ENCODE data around the gene ASTL.

The ASTL gene

DNA sequence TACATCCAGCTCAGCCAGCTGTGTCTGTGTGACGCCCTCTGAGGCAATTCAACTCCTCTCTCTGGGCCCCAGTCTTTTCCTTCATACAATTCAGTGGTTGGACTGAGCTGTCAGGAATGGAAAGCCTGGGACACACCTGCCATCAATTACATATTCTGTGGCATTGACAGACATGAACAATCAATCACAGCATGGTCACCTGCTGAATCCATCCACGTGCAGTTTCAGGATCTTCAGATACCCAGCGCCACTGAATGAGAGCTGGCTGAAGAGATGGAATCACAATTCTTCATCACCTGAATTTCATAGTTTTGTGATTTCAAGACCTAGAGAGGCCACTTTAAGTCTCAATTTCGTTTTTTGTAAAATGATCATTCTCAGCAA is 27.1 kb downstream of the ASTL start:
- DNase-seq: no peak

DNA sequence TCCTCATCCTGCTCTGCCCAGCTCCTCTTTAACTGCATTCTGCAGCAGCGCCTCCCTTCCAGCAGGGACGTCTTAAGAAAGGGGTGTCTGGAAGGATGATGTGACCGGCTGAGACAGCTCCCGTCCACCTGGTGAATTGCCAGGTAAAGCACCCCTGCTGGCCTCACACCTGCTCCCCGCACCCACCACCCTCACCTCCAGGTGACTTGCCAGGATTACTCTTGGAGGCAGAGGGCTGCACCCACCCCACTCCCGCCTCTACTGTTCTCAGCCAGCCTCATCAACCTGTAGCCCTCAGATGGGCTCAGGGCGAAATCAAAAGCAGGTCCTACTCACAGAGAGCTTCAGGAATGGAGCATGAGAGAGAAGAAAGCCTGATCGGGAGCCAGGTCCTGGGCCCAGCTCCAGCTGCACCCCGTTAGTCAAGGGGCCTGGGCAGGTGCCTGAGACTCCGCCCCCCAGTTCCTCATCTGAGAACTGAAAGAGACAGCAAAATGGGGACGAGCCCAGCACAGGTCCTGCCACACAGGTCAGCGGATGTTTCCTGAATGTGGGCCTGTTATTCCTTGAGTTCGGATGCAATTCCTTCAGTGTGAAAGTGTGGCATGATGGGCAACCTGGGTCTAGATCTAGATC is 27.6 kb downstream of the ASTL start:
- no peak for DNase-seq

DNA sequence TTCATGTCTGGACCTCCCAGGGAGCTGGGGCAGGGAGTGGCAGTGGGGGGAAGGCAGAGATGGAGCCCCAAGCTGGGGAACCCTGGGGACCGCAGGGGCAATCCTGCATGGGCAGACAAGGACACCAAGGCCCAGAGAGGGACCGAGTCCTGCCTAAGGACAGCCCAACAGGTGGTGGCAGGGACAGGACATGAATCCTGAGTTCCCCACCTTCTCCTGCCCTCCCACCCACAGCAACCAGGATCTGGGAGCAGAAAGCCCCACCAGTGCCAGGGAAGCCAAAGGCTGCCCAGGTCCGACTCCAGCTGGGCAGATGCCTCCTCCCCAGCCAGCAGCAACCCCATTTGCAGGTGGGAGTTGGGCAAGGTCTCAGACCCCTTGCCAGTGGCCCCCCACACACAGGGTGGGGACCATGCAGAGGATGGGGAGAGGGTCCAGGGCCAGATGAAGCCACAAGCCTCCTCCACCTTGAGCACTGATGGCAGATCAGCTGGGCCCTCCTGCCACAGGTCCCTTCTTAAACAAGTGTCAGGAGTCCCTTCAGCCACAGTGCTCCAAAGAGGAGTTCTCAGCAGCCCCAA is 28.3 kb downstream of the ASTL start:
- no peak for DNase-seq

DNA sequence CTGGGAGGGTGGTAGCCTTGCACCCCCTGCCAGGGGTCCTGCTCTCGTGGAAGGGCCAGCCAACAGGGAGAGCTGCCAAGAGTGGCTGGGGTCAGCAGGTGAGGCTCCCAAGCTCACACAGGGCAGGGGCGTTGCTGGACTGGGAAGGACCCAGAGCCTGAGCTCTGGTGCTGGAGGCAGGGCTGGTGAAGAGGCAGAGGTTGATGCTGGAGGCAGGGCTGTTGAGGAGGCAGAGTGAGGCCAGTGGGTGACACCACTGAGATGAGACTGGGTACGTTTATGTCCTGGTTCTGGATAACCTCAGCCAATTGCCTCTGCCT is 29.0 kb downstream of the ASTL start:
- no peak for DNase-seq

DNA sequence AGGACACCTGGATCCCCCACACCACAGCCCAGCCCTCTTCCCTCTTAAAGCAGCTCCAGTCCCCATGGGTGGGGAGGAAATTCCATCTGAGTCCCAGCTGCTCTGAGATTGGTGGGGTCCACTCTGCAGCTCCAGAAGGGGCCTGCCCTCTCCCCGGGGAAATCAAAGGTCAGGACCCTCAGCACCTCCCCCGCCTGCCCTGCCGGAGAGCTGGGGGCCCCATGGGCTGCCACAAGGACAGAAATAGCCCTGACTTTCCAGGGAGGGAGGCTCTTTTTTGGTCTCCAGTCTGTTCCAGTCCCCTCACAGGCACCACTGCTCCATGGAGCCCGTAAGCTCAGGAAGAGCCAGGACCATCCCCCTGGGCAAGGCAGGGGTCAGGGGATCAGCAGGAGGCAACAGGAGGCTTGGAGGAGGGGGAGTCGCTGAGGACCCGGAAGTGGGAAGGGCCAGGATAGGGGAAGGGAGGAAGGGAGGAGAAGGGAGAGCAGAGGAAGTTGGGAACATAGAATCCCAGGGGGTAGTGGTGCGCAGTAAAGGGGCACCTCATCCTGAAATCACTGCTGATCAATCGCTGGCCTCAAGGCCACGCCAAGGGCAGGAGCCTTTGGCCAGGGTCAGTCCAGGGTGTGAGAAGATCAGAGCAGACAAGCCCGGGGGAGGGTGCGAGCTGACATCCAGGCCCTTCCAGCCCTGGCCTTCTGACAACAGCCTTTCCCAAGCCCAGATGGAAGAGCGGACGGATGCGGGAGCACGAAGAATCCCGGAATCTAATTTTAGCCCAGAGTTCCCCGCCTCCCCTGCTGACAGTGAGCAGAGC is 29.6 kb downstream of the ASTL start:
- no peak for DNase-seq

DNA sequence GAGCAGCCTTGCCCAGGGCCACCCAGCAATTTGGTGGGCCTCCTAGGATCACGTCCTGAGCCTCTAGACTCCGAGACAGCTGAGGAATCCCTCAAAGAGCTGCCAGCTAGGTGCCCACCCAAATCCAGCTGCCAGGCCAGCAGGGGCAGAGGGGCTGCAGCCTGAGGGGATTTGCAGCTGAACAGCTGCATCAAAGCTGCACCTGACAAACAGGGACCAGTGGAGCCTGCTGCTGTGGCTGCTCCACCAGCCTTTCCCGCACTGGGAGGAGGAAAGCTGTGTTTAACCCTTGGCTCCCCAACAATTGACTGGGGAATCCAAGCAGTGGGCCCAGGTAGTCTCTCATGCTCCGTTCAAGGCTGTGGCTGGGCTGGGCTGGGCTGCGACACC is 30.2 kb downstream of the ASTL start:
- DNase-seq: no peak

DNA sequence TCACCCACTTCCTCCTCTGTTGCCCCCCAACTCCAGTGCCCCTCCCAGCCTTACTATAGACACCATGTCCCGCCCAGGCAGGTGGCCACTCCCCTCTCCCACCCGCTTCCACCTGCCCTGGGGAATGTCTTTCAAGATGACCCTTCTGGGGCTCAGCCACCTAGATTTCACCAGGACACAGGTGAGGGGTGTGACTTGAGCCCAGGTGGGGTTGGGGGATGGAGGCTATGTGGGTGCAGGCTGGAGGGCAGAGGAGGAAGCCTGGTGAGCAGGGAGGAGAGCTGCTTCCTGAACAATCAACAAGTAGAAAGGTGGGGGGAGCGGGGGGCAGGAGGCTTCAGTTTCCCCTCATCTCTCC is 30.6 kb downstream of the ASTL start:
- DNase-seq: no peak

DNA sequence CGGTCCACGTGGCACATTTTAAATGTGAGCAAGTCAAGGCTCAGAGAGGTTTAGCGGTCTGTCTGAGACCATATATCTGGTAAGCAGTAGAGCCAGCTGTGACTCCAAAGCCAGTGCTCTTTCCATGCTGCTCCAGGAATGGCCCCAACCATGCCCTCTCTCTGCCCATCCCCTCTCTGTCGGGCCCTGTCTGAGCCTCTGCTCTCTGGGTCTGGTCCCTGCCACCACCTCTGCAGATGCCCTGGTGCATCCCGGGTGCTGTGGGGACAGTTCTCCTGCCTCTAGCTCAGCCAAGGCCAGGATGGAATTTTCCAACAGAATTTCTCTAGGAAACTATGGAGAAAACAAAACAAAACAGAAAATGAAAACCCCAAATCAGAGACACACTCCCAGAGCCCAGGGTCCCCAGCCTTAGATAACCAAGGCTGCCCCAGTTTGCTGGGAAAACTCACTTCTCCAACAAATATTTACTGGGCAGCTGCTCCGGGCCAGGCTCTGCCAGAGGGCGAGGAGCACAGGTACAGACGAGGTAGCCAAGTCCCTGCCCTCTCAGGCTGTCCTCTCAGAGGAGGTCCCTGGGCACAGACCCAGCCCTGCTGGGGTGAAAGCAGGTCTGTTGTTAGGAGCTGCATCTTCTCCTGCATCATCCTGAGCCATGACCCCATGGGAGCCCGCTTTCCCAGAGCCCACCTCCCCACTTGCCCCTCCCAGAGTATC is 31.2 kb downstream of the ASTL start:
- no peak for DNase-seq

DNA sequence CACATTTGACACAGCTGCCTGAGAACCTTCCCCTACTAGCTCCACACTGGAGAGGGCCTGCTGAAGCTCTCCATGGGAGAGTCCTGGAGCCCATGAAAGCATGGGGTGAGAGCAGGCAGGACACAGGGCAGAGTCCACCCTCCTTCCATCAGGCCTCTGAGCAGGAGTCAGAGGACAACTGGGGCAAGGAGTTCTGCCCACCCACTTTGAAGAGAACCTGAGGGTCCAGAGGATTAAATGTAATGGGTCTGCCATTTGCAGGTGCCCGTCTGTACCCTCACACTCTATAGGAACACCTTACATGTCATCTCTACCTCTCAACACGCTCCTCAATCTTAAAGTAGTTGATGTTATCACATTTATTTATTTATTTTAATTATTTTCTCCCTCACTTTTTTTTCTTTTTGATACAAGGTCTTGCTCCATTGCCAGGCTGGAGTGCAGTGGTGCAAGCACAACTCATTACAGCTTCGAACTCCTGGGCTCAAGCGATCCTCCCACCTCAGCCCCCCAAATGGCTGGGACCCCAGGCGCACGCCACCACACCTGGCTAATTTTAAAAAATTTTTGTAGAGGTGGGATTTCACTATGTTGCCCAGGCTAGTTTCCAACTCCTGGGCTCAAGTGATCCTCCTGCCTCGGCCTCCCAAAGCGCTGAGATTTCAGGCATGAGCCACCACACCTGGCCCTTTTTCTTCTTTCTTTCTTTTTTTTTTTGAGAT is 32.1 kb downstream of the ASTL start:
- DNase-seq: no peak

DNA sequence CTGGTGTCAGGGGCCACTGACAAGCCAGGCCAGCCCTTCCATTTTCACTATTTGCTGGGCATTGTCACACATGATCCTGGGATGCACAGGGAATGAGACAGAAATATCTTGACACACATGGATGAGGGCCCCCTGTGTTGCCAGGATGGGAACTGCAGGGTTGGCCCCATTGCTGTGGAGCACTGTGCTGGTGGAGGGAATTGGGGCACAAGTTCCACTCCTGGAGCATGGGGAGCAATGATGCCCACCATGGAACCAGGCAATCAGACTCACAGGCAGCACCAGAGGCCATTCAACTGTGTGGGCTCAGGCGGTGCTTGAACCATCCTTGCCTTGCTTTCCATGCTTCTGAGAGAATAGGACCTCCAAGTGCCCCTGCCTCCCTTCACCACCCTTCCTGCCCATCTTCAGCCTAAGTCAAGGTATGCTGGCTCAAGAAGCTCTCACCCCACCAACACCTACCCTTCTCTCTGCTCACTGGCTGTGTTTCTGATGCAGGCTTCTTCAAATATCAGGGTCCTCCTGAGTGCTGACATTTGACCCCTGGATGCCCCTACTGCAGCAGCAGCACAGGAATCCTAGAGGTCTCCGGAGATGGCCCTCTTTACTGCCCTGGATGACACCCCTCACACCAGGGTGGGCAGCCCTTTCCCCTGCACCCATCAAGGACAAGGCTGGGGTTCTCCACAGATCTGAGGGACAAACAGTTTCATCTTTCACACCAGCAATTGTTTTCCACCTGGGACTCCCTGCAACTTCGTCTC is 33.0 kb downstream of the ASTL start:
- no peak for DNase-seq

DNA sequence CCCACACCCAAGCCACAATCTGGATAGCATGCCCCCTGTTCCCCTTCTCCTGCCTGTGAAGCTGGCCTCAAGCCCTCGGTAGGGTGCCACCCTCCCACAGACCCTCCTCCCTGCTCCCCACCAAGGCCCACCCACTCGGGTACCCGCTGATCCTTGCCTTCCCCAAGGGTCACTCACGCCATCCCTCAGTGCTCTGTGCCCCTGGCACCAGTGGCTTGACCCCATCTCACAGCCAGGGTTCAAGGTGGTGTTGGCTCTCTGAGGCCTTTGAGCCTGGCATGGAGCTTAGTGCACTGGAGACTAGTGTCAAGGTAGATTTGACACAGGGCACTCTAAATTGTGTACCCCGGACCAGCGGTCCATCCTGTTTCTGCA is 33.8 kb downstream of the ASTL start:
- DNase-seq: no peak

DNA sequence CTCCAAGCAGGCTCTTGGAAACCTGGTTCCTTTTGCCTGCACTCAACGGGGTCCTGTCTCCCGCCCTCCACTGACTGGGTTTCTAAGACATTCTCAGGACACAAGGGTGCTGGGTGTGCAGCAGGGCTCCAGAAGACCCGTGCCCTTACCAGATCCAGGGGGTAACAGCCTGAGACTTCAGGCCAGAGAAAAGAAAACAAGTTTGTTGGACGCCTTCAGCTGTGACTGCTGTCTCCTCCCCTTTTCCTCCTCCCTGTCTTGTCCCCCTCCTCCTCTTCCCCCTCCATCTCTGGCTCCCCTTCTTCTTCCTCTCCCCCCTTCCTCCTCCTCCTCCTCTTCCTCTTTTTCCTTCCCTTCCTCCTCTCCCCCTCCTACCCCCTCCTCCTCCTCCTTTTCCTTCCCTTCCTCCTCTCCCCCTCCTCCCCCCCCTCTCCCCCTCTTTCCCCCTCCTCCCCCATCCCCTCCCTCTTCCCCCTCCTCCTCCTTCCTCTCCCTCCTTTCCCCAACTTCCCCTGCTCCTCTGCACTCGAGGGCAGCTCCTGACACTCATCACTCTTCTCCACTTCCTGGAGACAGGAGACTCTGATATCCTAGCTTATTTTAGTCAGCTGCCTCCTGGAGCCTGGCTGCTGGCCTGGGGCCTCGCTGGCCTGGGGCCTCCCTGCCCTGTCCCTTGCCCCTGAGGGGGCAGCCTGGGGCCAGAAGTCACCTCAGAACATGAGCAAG is 34.4 kb downstream of the ASTL start:
- DNase-seq: no peak

DNA sequence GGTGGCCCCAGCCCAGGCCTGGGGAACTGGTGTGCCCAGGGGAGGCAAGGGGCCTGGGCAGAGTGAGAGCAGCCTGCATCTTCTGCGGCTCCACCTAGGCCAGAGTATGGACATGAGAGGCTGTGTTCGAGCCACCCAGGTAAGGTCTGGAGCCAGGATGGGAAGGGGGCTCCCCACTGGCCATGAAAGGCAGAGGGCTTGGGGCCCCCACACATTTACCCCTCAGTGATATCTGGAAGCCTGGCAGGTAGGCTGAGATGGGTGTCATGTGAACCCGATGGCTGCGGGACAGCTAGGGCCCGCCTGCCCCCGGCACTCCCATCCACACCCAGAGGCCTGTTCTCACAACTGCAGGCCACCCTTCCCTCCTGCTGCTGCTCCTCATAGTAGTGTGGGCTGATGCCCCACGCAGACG is 35.1 kb downstream of the ASTL start:
- no peak for DNase-seq

DNA sequence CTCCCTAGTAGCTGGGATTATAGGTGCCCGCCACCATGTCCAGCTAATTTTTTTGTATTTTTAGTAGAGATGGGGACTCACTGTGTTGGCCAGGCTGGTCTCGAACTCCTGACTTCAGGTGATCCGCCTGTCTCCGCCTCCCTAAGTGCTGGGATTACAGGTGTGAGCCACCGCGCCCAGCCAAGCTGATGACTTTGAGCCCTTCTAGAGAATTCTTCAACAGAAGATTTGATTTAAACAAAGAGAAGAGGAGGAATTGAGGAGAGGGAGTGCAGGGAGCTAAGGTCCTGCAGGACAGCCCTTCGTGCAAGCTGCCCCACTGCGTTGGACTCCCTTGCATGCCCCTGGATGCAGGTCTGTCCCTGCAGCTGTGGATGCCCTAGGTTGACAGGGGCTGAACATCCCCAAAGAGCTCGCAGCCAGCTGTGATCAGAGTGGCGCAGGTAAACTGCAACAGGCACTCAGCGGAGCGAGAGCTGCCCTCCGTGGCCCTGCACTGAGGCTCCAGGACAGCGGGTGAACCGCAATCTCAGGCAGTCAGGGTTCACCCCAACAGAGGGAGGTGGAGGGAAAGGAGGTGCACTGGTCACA is 35.6 kb downstream of the ASTL start:
- DNase-seq: no peak

DNA sequence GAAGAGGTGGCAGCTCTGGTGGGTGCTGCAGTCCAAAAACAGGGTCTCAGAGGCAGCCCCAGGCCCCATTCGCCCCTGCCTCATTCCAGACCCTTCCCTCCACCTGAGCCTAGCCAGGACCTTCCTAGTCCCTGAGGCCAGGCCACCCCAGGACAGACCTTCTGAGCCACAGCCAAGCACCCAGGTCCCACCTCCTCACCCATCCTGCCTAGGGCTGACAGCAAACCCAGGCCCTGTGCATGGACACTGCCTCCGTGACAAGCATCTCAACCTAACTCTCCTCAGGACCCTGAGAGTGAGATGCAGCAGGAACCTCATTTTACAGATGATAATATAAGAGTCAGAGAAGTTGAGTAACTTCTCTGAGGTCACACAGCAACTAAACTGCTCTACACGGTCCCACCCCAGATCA is 37.4 kb downstream of the ASTL start:
- DNase-seq: no peak

DNA sequence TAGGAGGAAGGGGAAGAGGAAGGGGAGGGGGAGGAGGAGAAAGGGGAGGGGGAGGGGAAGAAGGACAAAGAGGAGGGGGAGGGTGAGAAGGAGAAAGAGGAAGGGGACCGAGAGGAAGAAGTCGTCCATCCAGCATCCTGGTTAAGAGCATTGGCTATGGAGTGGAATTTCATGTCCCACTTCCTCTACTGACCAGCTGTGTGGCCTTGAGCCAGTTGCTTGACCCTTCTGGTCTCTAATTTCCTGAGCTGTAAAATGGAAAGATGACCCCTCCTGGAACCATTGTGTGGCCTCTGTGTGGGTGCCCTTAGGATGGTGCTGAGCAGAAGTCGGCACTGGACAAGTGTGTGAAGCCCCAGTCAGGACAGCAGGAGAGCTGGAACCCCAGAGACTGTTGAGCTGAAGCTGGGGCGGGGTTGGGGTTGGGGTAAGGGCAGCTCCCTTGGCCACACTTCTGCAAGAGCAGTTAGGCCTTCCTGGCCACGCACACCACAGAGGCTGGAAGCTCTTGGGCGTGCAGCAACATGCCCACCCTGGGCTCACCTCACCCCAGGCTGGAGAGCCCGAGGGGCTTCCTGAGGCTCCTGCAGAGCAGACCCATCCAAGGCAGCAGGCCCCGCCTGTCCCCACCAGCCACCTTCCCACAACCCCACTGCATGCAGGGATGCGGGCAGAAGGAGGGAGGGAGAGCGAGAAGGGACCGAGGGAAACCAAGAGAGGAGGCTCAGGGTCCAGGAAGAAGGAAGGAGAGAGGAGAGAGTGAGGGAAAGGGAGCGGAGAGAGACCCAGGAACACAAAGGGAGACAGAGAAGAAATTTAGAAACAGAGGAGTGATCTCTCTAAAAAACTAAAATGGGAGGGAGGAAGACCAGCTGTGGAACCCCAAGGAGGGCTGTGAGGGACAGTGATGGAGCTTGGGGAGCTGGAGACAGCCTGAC is 38.2 kb downstream of the ASTL start:
- DNase-seq: no peak

DNA sequence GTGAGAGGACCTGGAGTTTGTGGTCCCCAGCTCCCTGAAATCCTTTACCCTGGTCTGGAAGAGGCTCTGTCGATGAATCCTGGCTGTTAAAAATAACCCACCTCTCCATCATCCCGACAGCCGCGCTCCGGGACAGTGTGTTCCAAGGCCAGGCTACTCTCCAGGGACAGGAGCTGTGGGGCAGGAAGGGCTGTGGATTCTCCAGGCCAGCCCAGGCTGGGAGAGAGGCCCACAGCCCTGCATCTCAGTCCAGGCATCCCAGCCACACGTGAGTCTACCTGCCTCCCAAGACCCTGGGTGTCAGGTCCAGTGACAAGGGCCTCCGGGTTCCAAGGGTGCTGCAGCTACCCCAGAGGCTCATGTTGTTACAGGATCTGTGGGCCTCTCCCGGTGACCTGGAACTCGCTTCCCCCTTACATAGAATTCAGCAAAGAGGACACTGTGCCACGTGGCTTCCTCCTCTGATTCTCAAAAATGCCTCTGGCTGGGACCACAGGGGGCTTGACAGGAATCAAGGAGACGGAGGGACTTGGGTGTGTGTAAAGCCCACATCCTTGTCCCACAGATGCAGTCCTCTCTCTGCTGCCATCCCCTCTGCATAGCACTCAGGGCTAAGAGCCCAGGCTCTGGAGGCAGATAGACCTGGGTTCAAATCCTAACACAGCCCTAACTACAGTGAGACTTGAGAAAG is 39.3 kb downstream of the ASTL start:
- no peak for DNase-seq

DNA sequence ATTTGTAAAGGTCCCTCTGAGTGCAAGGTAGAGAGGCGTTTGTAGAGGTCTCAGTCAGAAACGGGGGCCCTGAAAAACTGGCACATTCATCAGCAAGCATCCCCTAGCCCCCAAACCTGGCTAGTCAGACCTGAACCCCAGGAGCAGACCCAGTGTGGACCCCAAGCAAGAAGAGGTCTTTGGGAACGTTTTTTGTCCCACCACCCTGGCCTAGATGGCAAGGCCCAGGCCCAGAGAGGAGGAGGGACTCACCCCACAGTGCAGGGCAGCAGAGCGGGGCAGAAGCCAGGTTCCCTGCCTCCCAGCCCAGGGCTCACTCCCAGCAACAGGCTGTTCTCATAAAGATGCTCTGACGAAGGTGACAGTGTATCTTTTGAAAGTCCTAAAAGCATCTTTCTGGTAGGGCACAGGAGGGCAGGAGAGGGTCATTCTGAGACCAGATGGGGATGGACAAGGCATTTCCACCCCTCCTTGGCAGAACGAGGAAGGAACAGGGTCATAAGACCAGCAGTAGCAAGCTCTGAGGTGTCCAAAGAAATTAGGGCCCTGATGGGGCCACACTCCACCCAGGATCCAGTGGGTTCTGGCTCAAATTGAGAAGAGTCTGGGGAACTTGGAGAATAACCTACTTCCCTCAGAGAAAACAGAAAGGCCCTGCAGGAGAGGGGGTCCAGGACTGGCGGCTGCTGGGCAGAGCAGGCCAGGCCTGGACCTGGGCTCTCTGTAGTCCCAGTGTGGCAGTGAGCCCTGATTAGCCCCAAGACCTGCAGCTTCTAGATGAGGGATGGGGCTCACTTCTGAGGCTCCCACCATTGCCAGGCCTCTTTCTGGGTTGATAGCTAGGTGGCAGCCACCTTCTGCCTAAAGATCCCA is 40.1 kb downstream of the ASTL start:
- DNase-seq: no peak

DNA sequence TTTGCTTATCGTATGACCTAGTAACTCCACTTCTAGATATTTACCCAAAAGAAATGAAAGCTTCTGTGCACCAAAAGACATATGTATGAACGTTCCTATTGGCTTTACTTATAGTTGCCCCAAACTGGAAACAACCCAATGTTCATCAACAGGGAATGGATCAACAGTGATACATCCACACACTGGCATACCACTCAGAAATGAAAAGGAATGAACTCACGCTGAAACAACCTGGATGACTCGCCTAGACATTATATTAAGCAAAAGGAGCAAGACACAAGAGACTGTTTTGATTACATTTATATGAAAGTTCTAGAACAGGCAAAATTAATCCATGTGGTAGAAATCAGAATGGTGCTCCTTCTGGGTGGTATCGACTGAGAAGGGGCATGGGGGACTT is 40.9 kb downstream of the ASTL start:
- DNase-seq: no peak
